Measurements from ENCODE around the gene SMNDC1. TPM values are rescaled to one million over a fixed set of nuclear protein-coding genes. Genes with fewer than 3 reads are reported as not detected.

SMNDC1 gene
- polyA plus RNA-seq, result 10 to 100 TPM; 11.3 to 30.4 (median 12.0) TPM
- long read RNA-seq, donor 1, full-length matches to known transcripts, result 15 of 21 reads
- long read RNA-seq, donor 1, partial matches to known transcripts, result 6 of 21 reads
- long read RNA-seq, donor 1, other reads (novel, unspliced or antisense), result 0 of 21 reads
- long read RNA-seq, donor 2, full-length matches to known transcripts, result 5 of 5 reads
- long read RNA-seq, donor 2, partial matches to known transcripts, result 0 of 5 reads
- long read RNA-seq, donor 2, other reads (novel, unspliced or antisense), result 0 of 5 reads
- long read RNA-seq, donor 3, full-length matches to known transcripts, result 3 of 3 reads
- long read RNA-seq, donor 3, partial matches to known transcripts, result 0 of 3 reads
- long read RNA-seq, donor 3, other reads (novel, unspliced or antisense), result 0 of 3 reads
- long read RNA-seq, donor 4, result 0 reads
- long read RNA-seq, donor 5, result 0 reads
- long read RNA-seq, donor 6, full-length matches to known transcripts, result 5 of 5 reads
- long read RNA-seq, donor 6, partial matches to known transcripts, result 0 of 5 reads
- long read RNA-seq, donor 6, other reads (novel, unspliced or antisense), result 0 of 5 reads
- long read RNA-seq, donor 7, result 0 reads
- long read RNA-seq, donor 8, result 0 reads
- long read RNA-seq, donor 9, full-length matches to known transcripts, result 1 of 1 reads
- long read RNA-seq, donor 9, partial matches to known transcripts, result 0 of 1 reads
- long read RNA-seq, donor 9, other reads (novel, unspliced or antisense), result 0 of 1 reads
- long read RNA-seq, donor 10, full-length matches to known transcripts, result 18 of 36 reads
- long read RNA-seq, donor 10, partial matches to known transcripts, result 18 of 36 reads
- long read RNA-seq, donor 10, other reads (novel, unspliced or antisense), result 0 of 36 reads

GRCh38 chr10:110304780-110305421, at the start of gene SMNDC1:
Gene SMNDC1 (minus strand): TSS chr10:110304920. CDS start chr10:110303587, 1,333 bp downstream.
- DNase-seq, result peak; percentile 97 to 99
- FAIRE-seq, result no peak
- H3K4me1 ChIP-seq (ENCODE audit: control insufficient read depth in 3 of 3, insufficient read depth in 2 of 3, low read depth in 1 of 3, low read length in 2 of 3), result peaks cover 5 to 8% (median 5%) of the 10 kb centered on the region in 3 donors
- peaks cover 1 to 5% (median 3%) of the 10 kb centered on the region in 3 donors for H3K36me3 ChIP-seq (ENCODE audit: control insufficient read depth in 3 of 3, insufficient read depth in 2 of 3, low read depth in 1 of 3, low read length in 3 of 3)
- peak within 1 kb of the TSS; percentile 78 to 96 (median 94) for H3K4me3 ChIP-seq (ENCODE audit: low read depth in 1 of 3, low read length in 3 of 3)
- H3K27me3 ChIP-seq (ENCODE audit: control insufficient read depth in 3 of 3, insufficient read depth in 3 of 3, low read length in 3 of 3), result no peaks in the 10 kb centered on the region
- peak within 1 kb of the TSS; percentile 66 to 96 (median 90) for H3K27ac ChIP-seq (ENCODE audit: low read depth in 1 of 3, low read length in 2 of 3)
- no peaks in the 10 kb centered on the region for H3K9me3 ChIP-seq (ENCODE audit: control insufficient read depth in 2 of 2, insufficient read depth in 1 of 2, low read depth in 1 of 2, low read length in 1 of 2)
- 0 to 1% (median 0%) methylated on average over 42 of the region's 42 CpGs for WGBS, 3 donors

DNA sequence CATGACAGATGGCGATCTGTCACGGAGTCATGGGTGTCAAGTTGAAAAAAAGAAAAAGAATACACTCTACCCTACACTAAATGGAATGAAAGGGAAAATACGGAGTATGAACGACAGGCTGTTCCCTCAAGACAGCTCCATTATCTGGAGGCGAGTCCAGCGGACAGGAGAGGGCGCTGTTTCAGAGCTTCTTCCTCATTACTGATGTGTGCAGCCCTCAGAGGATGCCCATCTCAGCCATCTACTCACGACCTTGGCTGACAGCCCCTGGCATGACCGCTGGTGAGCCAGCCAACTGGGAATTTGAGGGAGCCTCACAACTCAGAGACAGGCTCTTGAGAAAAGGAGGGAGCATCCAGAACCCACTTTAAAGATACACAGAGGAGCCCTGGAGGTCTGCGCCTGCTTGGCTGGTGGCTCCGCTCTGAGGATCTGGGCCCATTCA, 49.6 kb upstream of the SMNDC1 start:
- no peaks in the 10 kb centered on the region for H3K27me3 ChIP-seq (ENCODE audit: control insufficient read depth in 3 of 3, insufficient read depth in 3 of 3, low read length in 3 of 3)
- H3K36me3 ChIP-seq (ENCODE audit: control insufficient read depth in 3 of 3, insufficient read depth in 2 of 3, low read depth in 1 of 3, low read length in 3 of 3), result no peaks in the 10 kb centered on the region
- H3K9me3 ChIP-seq (ENCODE audit: control insufficient read depth in 2 of 2, insufficient read depth in 1 of 2, low read depth in 1 of 2, low read length in 1 of 2), result no peaks in the 10 kb centered on the region
- DNase-seq (peak; percentile 81 to 88), FAIRE-seq (no peak)
- no peak overlapping the region for H3K4me3 ChIP-seq (ENCODE audit: low read depth in 1 of 3, low read length in 3 of 3)
- WGBS, 3 donors, result 21 to 30% (median 27%) methylated on average over 11 of the region's 11 CpGs
- peaks cover 0 to 16% (median 5%) of the 10 kb centered on the region in 3 donors for H3K4me1 ChIP-seq (ENCODE audit: control insufficient read depth in 3 of 3, insufficient read depth in 2 of 3, low read depth in 1 of 3, low read length in 2 of 3)
- peak overlapping the region in 1 of 3 donors; percentile 46 for H3K27ac ChIP-seq (ENCODE audit: low read depth in 1 of 3, low read length in 2 of 3)

GRCh38 chr10:110353244-110354119, 48.8 kb upstream of the SMNDC1 start:
- Histone ChIP-seq H3K4me1 (ENCODE audit: control insufficient read depth in 3 of 3, insufficient read depth in 2 of 3, low read depth in 1 of 3, low read length in 2 of 3) (peaks cover 0 to 16% (median 5%) of the 10 kb centered on the region in 3 donors), H3K27ac (ENCODE audit: low read depth in 1 of 3, low read length in 2 of 3) (peak overlapping the region in 1 of 3 donors; percentile 46), H3K27me3 (ENCODE audit: control insufficient read depth in 3 of 3, insufficient read depth in 3 of 3, low read length in 3 of 3) (no peaks in the 10 kb centered on the region), H3K4me3 (ENCODE audit: low read depth in 1 of 3, low read length in 3 of 3) (no peak overlapping the region), H3K36me3 (ENCODE audit: control insufficient read depth in 3 of 3, insufficient read depth in 2 of 3, low read depth in 1 of 3, low read length in 3 of 3) (no peaks in the 10 kb centered on the region), H3K9me3 (ENCODE audit: control insufficient read depth in 2 of 2, insufficient read depth in 1 of 2, low read depth in 1 of 2, low read length in 1 of 2) (no peaks in the 10 kb centered on the region)
- DNase-seq, result peak in 1 of 2 donors; percentile 29
- 36 to 43% (median 39%) methylated on average over 14 of the region's 14 CpGs for WGBS, 3 donors
- FAIRE-seq, result no peak

DNA sequence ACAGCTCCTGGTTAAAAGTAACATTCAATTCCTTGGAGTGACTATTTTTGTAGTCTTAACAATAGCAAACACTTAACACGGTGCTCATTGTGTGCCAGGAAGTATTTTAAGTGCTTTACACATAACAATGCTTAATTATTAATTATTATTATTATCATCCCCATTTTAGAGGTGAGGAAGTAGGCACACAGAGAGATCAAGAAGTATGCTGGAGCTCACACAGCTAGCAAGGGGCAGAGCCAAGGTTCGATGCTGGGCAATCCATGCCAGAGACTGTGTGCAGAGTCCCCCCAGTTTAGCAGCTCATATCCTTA, 48.2 kb upstream of the SMNDC1 start:
- no peaks in the 10 kb centered on the region for H3K9me3 ChIP-seq (ENCODE audit: control insufficient read depth in 2 of 2, insufficient read depth in 1 of 2, low read depth in 1 of 2, low read length in 1 of 2)
- H3K36me3 ChIP-seq (ENCODE audit: control insufficient read depth in 3 of 3, insufficient read depth in 2 of 3, low read depth in 1 of 3, low read length in 3 of 3), result no peaks in the 10 kb centered on the region
- no peak for DNase-seq
- peaks cover 0 to 10% (median 5%) of the 10 kb centered on the region in 3 donors for H3K4me1 ChIP-seq (ENCODE audit: control insufficient read depth in 3 of 3, insufficient read depth in 2 of 3, low read depth in 1 of 3, low read length in 2 of 3)
- no peak for FAIRE-seq
- no peak overlapping the region for H3K27ac ChIP-seq (ENCODE audit: low read depth in 1 of 3, low read length in 2 of 3)
- H3K27me3 ChIP-seq (ENCODE audit: control insufficient read depth in 3 of 3, insufficient read depth in 3 of 3, low read length in 3 of 3), result no peaks in the 10 kb centered on the region
- H3K4me3 ChIP-seq (ENCODE audit: low read depth in 1 of 3, low read length in 3 of 3), result no peak overlapping the region
- WGBS, 3 donors, result 38 to 50% (median 47%) methylated on average over 2 of the region's 2 CpGs

- DNase-seq (no peak), FAIRE-seq (no peak)
- 93 to 97% (median 94%) methylated on average over 2 of the region's 2 CpGs for WGBS, 3 donors
- Histone ChIP-seq H3K9me3 (ENCODE audit: control insufficient read depth in 2 of 2, insufficient read depth in 1 of 2, low read depth in 1 of 2, low read length in 1 of 2) (no peaks in the 10 kb centered on the region), H3K4me3 (ENCODE audit: low read depth in 1 of 3, low read length in 3 of 3) (no peak overlapping the region), H3K4me1 (ENCODE audit: control insufficient read depth in 3 of 3, insufficient read depth in 2 of 3, low read depth in 1 of 3, low read length in 2 of 3) (peaks cover 0 to 6% (median 5%) of the 10 kb centered on the region in 3 donors), H3K36me3 (ENCODE audit: control insufficient read depth in 3 of 3, insufficient read depth in 2 of 3, low read depth in 1 of 3, low read length in 3 of 3) (no peaks in the 10 kb centered on the region), H3K27ac (ENCODE audit: low read depth in 1 of 3, low read length in 2 of 3) (no peak overlapping the region), H3K27me3 (ENCODE audit: control insufficient read depth in 3 of 3, insufficient read depth in 3 of 3, low read length in 3 of 3) (no peaks in the 10 kb centered on the region)
Measured at GRCh38 chr10:110350812-110351211, 46.1 kb upstream of the SMNDC1 start.

GRCh38 chr10:110349831-110350230, 45.1 kb upstream of the SMNDC1 start:
- Histone ChIP-seq H3K9me3 (ENCODE audit: control insufficient read depth in 2 of 2, insufficient read depth in 1 of 2, low read depth in 1 of 2, low read length in 1 of 2) (no peaks in the 10 kb centered on the region), H3K27ac (ENCODE audit: low read depth in 1 of 3, low read length in 2 of 3) (no peak overlapping the region), H3K36me3 (ENCODE audit: control insufficient read depth in 3 of 3, insufficient read depth in 2 of 3, low read depth in 1 of 3, low read length in 3 of 3) (no peaks in the 10 kb centered on the region), H3K4me1 (ENCODE audit: control insufficient read depth in 3 of 3, insufficient read depth in 2 of 3, low read depth in 1 of 3, low read length in 2 of 3) (peaks cover 0 to 6% (median 5%) of the 10 kb centered on the region in 3 donors), H3K27me3 (ENCODE audit: control insufficient read depth in 3 of 3, insufficient read depth in 3 of 3, low read length in 3 of 3) (no peaks in the 10 kb centered on the region), H3K4me3 (ENCODE audit: low read depth in 1 of 3, low read length in 3 of 3) (no peak overlapping the region)
- FAIRE-seq, result no peak
- WGBS, 3 donors, result 72 to 83% (median 82%) methylated on average over 3 of the region's 3 CpGs
- DNase-seq, result no peak

- peaks cover 0 to 6% (median under 1%) of the 10 kb centered on the region in 3 donors for H3K4me1 ChIP-seq (ENCODE audit: control insufficient read depth in 3 of 3, insufficient read depth in 2 of 3, low read depth in 1 of 3, low read length in 2 of 3)
- H3K36me3 ChIP-seq (ENCODE audit: control insufficient read depth in 3 of 3, insufficient read depth in 2 of 3, low read depth in 1 of 3, low read length in 3 of 3), result no peaks in the 10 kb centered on the region
- H3K9me3 ChIP-seq (ENCODE audit: control insufficient read depth in 2 of 2, insufficient read depth in 1 of 2, low read depth in 1 of 2, low read length in 1 of 2), result no peaks in the 10 kb centered on the region
- WGBS, 3 donors, result 77 to 85% (median 82%) methylated on average over 5 of the region's 5 CpGs
- H3K27me3 ChIP-seq (ENCODE audit: control insufficient read depth in 3 of 3, insufficient read depth in 3 of 3, low read length in 3 of 3), result no peaks in the 10 kb centered on the region
- no peak overlapping the region for H3K27ac ChIP-seq (ENCODE audit: low read depth in 1 of 3, low read length in 2 of 3)
- FAIRE-seq (no peak), DNase-seq (no peak)
- H3K4me3 ChIP-seq (ENCODE audit: low read depth in 1 of 3, low read length in 3 of 3), result no peak overlapping the region
Measured at GRCh38 chr10:110349386-110349785, 44.7 kb upstream of the SMNDC1 start.
